K562 (cell line): ENCODE measurements around the gene AHI1. TPM values are rescaled to one million over a fixed set of nuclear protein-coding genes. Genes with fewer than 3 reads are reported as not detected.

ENCODE experiments used
- ADNP ChIP-seq: fragments of 200-800 bp; sonication (Bioruptor generic); IDR thresholded peaks from 2 replicates; pipeline ENCODE4 v1.6.1; 2016; ENCODE audit warnings: missing genetic modification characterization, missing compliant biosample characterization
- CHD2 ChIP-seq: IDR thresholded peaks from 2 replicates; pipeline ENCODE4 v1.6.1; 2011; ENCODE audit warnings: low read depth, low read length
- DLX4 ChIP-seq: fragments of 250-450 bp; sonication (Bioruptor Pico); IDR thresholded peaks from 2 replicates; pipeline ENCODE4 v1.6.1; 2021; ENCODE audit warnings: mild to moderate bottlenecking
- EP300 ChIP-seq: IDR thresholded peaks from 2 replicates; pipeline ENCODE4 v1.6.1; 2012; ENCODE audit warnings: low read length, improper control_type of control experiment
- ERF ChIP-seq: fragments of 450-650 bp; formaldehyde crosslinking; IDR thresholded peaks from 2 replicates; pipeline ENCODE4 v1.4.0; 2020; ENCODE audit warnings: mild to moderate bottlenecking, mixed read lengths
- EZH2 ChIP-seq: IDR thresholded peaks from 2 replicates; pipeline ENCODE4 v1.6.1; 2012; ENCODE audit warnings: low read depth, mild to moderate bottlenecking, inconsistent platforms, low read length, borderline replicate concordance
- FOXO4 ChIP-seq: fragments of 450-650 bp; formaldehyde crosslinking; IDR thresholded peaks from 2 replicates; pipeline ENCODE4 v1.4.0; 2020; ENCODE audit warnings: mild to moderate bottlenecking, moderate library complexity
- HNRNPUL1 ChIP-seq: fragments of 200-400 bp; formaldehyde crosslinking; IDR thresholded peaks from 2 replicates; pipeline ENCODE4 v1.6.1; 2017; ENCODE audit warnings: low read length
- HOMEZ ChIP-seq: fragments of 250-450 bp; sonication (Bioruptor Pico); IDR thresholded peaks from 2 replicates; pipeline ENCODE4 v1.4.0; 2020; ENCODE audit warnings: mild to moderate bottlenecking, moderate library complexity
- IRF2 ChIP-seq: sonication (generic); formaldehyde crosslinking; IDR thresholded peaks from 2 replicates; pipeline ENCODE4 v1.8.1; 2022; ENCODE audit warnings: mild to moderate bottlenecking, missing genetic modification reagents
- KAT2B ChIP-seq: IDR thresholded peaks from one replicate; pipeline ENCODE4 v1.6.1; 2012; ENCODE audit warnings: low read depth, mild to moderate bottlenecking, control low read depth, inconsistent platforms, low read length, moderate library complexity
- MAFG ChIP-seq: fragments of 450-650 bp; conservative IDR thresholded peaks from 2 replicates; pipeline ENCODE4 v1.6.1; 2016; ENCODE audit warnings: missing genetic modification characterization, missing compliant biosample characterization
- MED1 ChIP-seq: sonication (generic); formaldehyde crosslinking; IDR thresholded peaks from 2 replicates; pipeline ENCODE4 v1.8.1; 2023; ENCODE audit warnings: missing genetic modification reagents, borderline replicate concordance
- NFXL1 ChIP-seq: fragments of 450-650 bp; formaldehyde crosslinking; IDR thresholded peaks from 2 replicates; pipeline ENCODE4 v1.4.0; 2021; ENCODE audit warnings: mild to moderate bottlenecking
- PURB ChIP-seq: sonication (generic); formaldehyde crosslinking; IDR thresholded peaks from 2 replicates; pipeline ENCODE4 v1.9.0; 2021; ENCODE audit warnings: low read depth, mild to moderate bottlenecking, missing genetic modification reagents
- TOE1 ChIP-seq, 2 experiments: fragments of 450-650 bp in 1 of 2; sonication (generic) in 1 of 2; formaldehyde crosslinking in 1 of 2; IDR thresholded peaks; 2 replicates each; pipeline versions ENCODE4 v1.7.1 to v1.8.0; 2016 to 2022; ENCODE audit warnings: borderline replicate concordance in 2 of 2, mild to moderate bottlenecking in 2 of 2, antibody characterized with exemption in 1 of 2, inconsistent platforms in 1 of 2, low read depth in 1 of 2, missing genetic modification reagents in 1 of 2, moderate library complexity in 1 of 2
- ZFP30 ChIP-seq: fragments of 250-450 bp; sonication (Bioruptor Pico); IDR thresholded peaks from 2 replicates; pipeline ENCODE4 v1.8.0; 2022; ENCODE audit warnings: moderate library complexity, mild to moderate bottlenecking, inconsistent platforms, borderline replicate concordance
- ZFP36 ChIP-seq: fragments of 150-350 bp; IDR thresholded peaks from 2 replicates; pipeline ENCODE4 v1.6.1; 2018; ENCODE audit warnings: low read length, low read depth; ENCODE audit not compliant: partially characterized antibody
- ZNF134 ChIP-seq: fragments of 250-450 bp; sonication (Bioruptor Pico); conservative IDR thresholded peaks from 2 replicates; pipeline ENCODE4 v1.4.0; 2020
- ZNF24 ChIP-seq: fragments of 450-650 bp; IDR thresholded peaks from 2 replicates; pipeline ENCODE4 v1.6.1; 2016
- ZNF3 ChIP-seq: fragments of 250-450 bp; sonication (Bioruptor Pico); IDR thresholded peaks from 2 replicates; pipeline ENCODE4 v1.5.0; 2021; ENCODE audit warnings: mild to moderate bottlenecking, moderate library complexity
- ZNF384 ChIP-seq: IDR thresholded peaks from 2 replicates; pipeline ENCODE4 v1.6.1; 2012; ENCODE audit warnings: low read depth, low read length, improper control_type of control experiment
- polyA plus RNA-seq, 8 experiments: library from polyadenylated mRNA; depleted of rRNA in 4 of 8; stranded (reverse) in 5 of 8; unstranded in 3 of 8; fragments of >200 nt; fragmentation: Nextera tagmentation in 2 of 8; fragmentation: Illumina TruSeq in 1 of 8; extraction: Ambion mirVana in 2 of 8; extraction: Trizol in 1 of 8; gene quantifications; 2 replicates each; pipeline versions ENCODE4 v1.2.1 to v1.2.3, GENCODE V29; 2011 to 2014; ENCODE audit warnings: inconsistent platforms in 1 of 8, missing spikeins in 1 of 8
- total RNA-seq, 7 experiments: library from RNA; depleted of rRNA in 6 of 7; stranded (reverse); fragments of >200 nt in 6 of 7; fragmentation: Illumina TruSeq in 2 of 7; extraction: Trizol in 2 of 7; gene quantifications; 2 replicates each; pipeline versions ENCODE4 v1.2.1 to v1.2.3, GENCODE V29; 2011 to 2021; ENCODE audit warnings: low replicate concordance in 1 of 7
- TF ChIP-seq, protein P1 (sequence below): sonication (generic); formaldehyde crosslinking; IDR thresholded peaks from 2 replicates; pipeline ENCODE4 v1.8.1; 2022; ENCODE audit warnings: missing genetic modification reagents
- TF ChIP-seq, protein P2 (sequence below): fragments of 450-650 bp; formaldehyde crosslinking; IDR thresholded peaks from 2 replicates; pipeline ENCODE4 v1.4.0; 2020; ENCODE audit warnings: mild to moderate bottlenecking

The AHI1 gene
- total and polyA plus RNA-seq, 9 of the 15 experiments (the other 6 are each of a cell fraction or from before 2014, with no cell fraction given): 24.7 to 54.9 (median 32.2) TPM

- peak; percentile 84 for TF ChIP-seq ZNF134 (CRISPR knock-in tag)
- TF ChIP-seq ERF (CRISPR knock-in tag): peak; percentile 84
- peak; percentile 85 for TF ChIP-seq ZNF24
- TF ChIP-seq TOE1 (IDR thresholded peaks at IDR 0.05; ENCODE audit: borderline replicate concordance): peak; percentile 85
- TF ChIP-seq TOE1 (CRISPR knock-in tag; IDR thresholded peaks at IDR 0.05; ENCODE audit: borderline replicate concordance, low read depth): no peak
- no peak for TF ChIP-seq IRF2
- peak; percentile 46; the same call in 1 of the 2 replicates for TF ChIP-seq CHD2
- peak; percentile 69 for TF ChIP-seq MAFG (tag)
- 0 out of 2 replicates have a peak, but pooled peaks have one; percentile 54 for TF ChIP-seq HOMEZ
- no peak for TF ChIP-seq NFXL1
- 0 out of 2 replicates have a peak, but pooled peaks have one; percentile 77 for TF ChIP-seq HNRNPUL1
- no peak for TF ChIP-seq PURB
- TF ChIP-seq ZFP36: peak; percentile 5
- TF ChIP-seq, protein P1, sequence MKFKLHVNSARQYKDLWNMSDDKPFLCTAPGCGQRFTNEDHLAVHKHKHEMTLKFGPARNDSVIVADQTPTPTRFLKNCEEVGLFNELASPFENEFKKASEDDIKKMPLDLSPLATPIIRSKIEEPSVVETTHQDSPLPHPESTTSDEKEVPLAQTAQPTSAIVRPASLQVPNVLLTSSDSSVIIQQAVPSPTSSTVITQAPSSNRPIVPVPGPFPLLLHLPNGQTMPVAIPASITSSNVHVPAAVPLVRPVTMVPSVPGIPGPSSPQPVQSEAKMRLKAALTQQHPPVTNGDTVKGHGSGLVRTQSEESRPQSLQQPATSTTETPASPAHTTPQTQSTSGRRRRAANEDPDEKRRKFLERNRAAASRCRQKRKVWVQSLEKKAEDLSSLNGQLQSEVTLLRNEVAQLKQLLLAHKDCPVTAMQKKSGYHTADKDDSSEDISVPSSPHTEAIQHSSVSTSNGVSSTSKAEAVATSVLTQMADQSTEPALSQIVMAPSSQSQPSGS (CRISPR knock-in tag): no peak
- TF ChIP-seq ZNF3: no peak
- no peak for TF ChIP-seq ZNF384
- peak; percentile 99; the same call in 1 of the 2 replicates for TF ChIP-seq EZH2
- no peak for TF ChIP-seq FOXO4 (CRISPR knock-in tag)
- TF ChIP-seq, protein P2, sequence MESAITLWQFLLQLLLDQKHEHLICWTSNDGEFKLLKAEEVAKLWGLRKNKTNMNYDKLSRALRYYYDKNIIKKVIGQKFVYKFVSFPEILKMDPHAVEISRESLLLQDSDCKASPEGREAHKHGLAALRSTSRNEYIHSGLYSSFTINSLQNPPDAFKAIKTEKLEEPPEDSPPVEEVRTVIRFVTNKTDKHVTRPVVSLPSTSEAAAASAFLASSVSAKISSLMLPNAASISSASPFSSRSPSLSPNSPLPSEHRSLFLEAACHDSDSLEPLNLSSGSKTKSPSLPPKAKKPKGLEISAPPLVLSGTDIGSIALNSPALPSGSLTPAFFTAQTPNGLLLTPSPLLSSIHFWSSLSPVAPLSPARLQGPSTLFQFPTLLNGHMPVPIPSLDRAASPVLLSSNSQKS (CRISPR knock-in tag): peak; percentile 20; the same call in 1 of the 2 replicates
- TF ChIP-seq EP300: peak; percentile 100
- TF ChIP-seq MED1: no peak
- no peak for TF ChIP-seq DLX4 (CRISPR knock-in tag)
- TF ChIP-seq ADNP: 0 out of 2 replicates have a peak, but pooled peaks have one; percentile 68
- no peak for TF ChIP-seq KAT2B
- no peak for TF ChIP-seq ZFP30 (CRISPR knock-in tag)
Measured at GRCh38 chr6:135323202-135323668, 174.3 kb downstream of the AHI1 start (continued).
